Stomach (tissue), 4 donors: Measurements from ENCODE around the gene NRCAM.

Experiments
- EP300 ChIP-seq: sonication (generic); formaldehyde crosslinking; IDR thresholded peaks from one replicate; pipeline ENCODE4 v1.6.1; 2017; ENCODE audit warnings: antibody characterized with exemption
- POLR2A ChIP-seq, 4 donors: fragments of 450-650 bp; IDR thresholded peaks; one replicate each; pipeline ENCODE4 v1.6.1; 2016; ENCODE audit warnings: antibody characterized with exemption in 4 of 4, control low read depth in 2 of 4, mild to moderate bottlenecking in 1 of 4, moderate library complexity in 1 of 4
- POLR2AphosphoS5 ChIP-seq, 3 donors: sonication (generic); formaldehyde crosslinking; IDR thresholded peaks; one replicate each; pipeline ENCODE4 v1.6.1; 2016; ENCODE audit warnings: antibody characterized with exemption in 3 of 3
- TF ChIP-seq, protein P1 (sequence below), 7 experiments: fragments of 450-650 bp in 4 of 7; fragments of 200-600 bp in 3 of 7; sonication (generic) in 3 of 7; IDR thresholded peaks; one replicate each; pipeline ENCODE4 v1.5.1; 2016 to 2019; ENCODE audit warnings: antibody characterized with exemption in 7 of 7, control low read depth in 2 of 7, mild to moderate bottlenecking in 1 of 7

GRCh38 chr7:108492742-108493141 lies 36.5 kb upstream of the NRCAM start:
- TF ChIP-seq, protein P1, sequence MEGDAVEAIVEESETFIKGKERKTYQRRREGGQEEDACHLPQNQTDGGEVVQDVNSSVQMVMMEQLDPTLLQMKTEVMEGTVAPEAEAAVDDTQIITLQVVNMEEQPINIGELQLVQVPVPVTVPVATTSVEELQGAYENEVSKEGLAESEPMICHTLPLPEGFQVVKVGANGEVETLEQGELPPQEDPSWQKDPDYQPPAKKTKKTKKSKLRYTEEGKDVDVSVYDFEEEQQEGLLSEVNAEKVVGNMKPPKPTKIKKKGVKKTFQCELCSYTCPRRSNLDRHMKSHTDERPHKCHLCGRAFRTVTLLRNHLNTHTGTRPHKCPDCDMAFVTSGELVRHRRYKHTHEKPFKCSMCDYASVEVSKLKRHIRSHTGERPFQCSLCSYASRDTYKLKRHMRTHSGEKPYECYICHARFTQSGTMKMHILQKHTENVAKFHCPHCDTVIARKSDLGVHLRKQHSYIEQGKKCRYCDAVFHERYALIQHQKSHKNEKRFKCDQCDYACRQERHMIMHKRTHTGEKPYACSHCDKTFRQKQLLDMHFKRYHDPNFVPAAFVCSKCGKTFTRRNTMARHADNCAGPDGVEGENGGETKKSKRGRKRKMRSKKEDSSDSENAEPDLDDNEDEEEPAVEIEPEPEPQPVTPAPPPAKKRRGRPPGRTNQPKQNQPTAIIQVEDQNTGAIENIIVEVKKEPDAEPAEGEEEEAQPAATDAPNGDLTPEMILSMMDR (IDR thresholded peaks at IDR 0.05): no peak
- no peak for TF ChIP-seq POLR2A (IDR thresholded peaks at IDR 0.05)
- no peak for TF ChIP-seq POLR2AphosphoS5 (IDR thresholded peaks at IDR 0.05)
- TF ChIP-seq EP300: no peak
